Measurements from ENCODE around the gene OR1A2.
"Not testable (repeated sequence)": the region's sequence is repeated elsewhere in the genome, so short reads cannot be mapped to it uniquely, and the experiment has no call there.

DNA sequence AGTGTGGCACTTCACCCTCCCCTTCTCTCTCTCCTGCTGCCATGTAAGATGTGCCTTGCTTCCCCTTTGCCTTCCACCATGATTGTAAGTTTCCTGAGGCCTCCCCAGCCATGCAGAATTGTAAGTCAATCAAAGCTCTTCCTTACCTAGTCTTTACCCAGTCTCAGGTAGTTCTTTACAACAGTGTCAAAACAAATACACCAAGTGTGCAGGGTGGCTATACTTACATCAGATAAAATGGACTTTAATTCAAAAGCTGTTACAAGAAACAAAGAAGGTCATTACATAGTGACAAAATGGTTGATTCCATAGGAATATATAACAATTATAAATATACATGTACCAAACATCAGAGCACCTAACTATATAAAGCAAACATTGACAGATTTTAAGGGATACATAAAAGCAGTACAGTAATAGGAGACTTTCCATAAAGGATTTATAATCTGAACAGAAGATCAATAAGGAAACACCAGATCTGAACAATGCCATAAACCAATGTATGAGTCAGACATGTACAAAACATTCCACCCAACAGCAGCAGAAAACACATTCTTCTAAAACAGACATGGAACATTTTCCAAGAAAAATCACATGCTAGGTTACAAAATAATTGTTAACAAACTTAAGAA is 27.5 kb downstream of the OR1A2 start:
- TF ChIP-seq POLR2A (IDR thresholded peaks at IDR 0.05; ENCODE audit: low read depth, low read length); YY1 (IDR thresholded peaks at IDR 0.05; ENCODE audit: low read depth, low read length); POLR2AphosphoS5 (IDR thresholded peaks at IDR 0.05; ENCODE audit: low read length); CHD1 (IDR thresholded peaks at IDR 0.05; ENCODE audit: low read depth, low read length); EED (IDR thresholded peaks at IDR 0.05; ENCODE audit: low read depth); TAF1 (IDR thresholded peaks at IDR 0.05; ENCODE audit: borderline replicate concordance, low read depth, low read length); SMC3 (IDR thresholded peaks at IDR 0.05; ENCODE audit: borderline replicate concordance, low read length); ZNF24 (IDR thresholded peaks at IDR 0.05): not testable (repeated sequence)
- TF ChIP-seq, protein P1, sequence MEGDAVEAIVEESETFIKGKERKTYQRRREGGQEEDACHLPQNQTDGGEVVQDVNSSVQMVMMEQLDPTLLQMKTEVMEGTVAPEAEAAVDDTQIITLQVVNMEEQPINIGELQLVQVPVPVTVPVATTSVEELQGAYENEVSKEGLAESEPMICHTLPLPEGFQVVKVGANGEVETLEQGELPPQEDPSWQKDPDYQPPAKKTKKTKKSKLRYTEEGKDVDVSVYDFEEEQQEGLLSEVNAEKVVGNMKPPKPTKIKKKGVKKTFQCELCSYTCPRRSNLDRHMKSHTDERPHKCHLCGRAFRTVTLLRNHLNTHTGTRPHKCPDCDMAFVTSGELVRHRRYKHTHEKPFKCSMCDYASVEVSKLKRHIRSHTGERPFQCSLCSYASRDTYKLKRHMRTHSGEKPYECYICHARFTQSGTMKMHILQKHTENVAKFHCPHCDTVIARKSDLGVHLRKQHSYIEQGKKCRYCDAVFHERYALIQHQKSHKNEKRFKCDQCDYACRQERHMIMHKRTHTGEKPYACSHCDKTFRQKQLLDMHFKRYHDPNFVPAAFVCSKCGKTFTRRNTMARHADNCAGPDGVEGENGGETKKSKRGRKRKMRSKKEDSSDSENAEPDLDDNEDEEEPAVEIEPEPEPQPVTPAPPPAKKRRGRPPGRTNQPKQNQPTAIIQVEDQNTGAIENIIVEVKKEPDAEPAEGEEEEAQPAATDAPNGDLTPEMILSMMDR (IDR thresholded peaks at IDR 0.05 in 2 of 3, conservative IDR thresholded peaks at IDR 0.05 in 1 of 3; ENCODE audit: control insufficient read depth in 2 of 3, extremely low read depth in 1 of 3, insufficient read depth in 1 of 3, low read depth in 3 of 3, low read length in 3 of 3): not testable (repeated sequence)
